HTR-8/SVneo (cell line): ENCODE results near the gene DLGAP5.

ENCODE experiments used
- DNase-seq: peaks from one replicate; pipeline ENCODE4 v3.0.0; 2011; ENCODE audit warnings: low spot score, mixed read lengths; ENCODE audit not compliant: insufficient read length
- FAIRE-seq: peaks from 2 replicates; lab custom pipeline; 2011; peaks lifted over from hg19 to GRCh38; lab: Jason Lieb, UNC

Gene DLGAP5

DNA sequence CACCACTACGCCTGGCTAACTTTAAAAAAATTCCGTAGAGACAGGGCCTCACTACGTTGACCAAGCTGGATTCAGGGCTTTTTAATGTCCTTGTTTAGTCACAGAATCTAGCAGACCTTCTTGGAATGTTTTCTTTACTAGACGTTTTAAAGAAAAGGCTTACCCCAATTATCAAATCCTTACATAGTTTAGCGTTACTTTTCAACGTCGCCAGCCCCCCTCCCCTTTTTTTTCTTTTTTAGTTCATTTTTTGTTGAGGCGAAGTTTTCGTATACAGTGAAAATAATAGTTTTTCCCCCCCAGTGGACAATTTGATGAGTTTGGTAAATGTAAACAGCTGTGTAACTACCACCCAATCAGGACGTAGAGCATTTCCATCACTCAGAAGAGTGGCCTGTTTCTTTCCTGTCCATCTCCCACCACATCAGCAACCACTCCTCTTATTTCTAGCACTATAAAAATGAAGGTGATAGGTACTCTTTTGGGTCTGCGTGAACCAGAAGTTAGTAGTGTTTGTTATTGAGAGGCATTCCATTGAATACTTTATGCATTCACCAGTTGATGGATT lies 753 bp upstream of the DLGAP5 start:
- FAIRE-seq (no peak), DNase-seq (no peak)

DNA sequence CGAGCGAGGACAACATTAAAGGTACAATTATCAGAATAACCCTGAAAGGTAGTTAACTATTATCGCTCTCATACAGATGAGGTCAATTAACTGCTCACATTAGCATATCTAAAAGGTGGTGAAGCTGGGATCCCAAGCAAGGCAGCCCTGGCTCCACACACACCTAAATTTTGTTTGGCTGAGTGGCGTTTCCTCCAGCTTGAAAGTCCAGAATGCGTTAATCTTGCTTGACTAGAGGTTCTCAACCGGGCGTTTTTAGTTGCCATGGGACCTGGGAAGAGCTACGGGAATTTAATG lies 531 bp downstream of the DLGAP5 start:
- no peak for DNase-seq
- FAIRE-seq, result no peak

DNA sequence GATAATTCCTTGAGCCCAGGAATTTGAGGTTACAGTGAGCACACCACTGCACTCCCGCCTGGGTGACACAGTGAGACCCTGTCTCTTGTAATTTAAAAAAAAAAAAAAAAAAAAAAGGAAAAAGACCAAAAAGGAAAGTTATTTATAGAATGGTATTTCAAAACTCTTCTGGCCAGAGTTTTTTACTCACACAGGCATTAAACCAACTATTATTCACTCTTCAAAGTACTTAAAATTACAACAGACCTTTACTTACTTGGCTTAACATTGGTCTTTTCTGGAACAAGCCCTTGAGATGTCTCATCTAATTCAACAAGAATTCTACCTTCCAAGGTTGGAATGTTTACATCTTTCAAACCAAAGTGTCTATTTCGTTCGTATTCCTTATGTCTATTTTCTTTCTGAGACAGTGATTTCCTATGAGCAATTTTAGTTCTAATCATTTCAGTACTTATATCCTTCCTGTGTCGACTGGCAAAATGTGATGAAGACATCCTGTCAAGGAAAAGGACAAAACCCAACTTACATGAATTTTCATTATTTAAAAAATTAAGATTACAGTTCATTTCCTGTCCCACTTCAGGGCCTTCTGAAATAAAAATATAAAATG lies 2.6 kb downstream of the DLGAP5 start:
- FAIRE-seq (no peak), DNase-seq (no peak)

DNA sequence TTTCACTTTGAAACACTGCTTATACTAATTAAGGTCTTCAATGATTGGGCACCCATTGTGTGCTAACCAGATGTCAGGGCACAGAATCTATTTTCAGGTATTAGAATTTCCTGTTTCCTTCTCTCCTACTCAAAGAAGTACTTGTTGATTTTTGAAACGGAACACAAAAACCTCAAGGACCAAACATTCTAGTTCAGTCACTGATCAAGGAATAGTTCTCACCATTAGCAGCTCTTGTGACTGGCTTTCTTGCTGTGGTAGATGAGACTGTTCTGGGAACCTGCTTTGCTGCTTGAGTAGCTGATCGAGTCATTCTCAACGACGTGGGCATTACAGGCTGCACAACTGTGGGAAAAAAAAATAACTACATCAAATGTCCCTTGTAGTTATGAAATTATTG lies 11.0 kb downstream of the DLGAP5 start:
- FAIRE-seq, result peak; percentile 84
- DNase-seq, result no peak

DNA sequence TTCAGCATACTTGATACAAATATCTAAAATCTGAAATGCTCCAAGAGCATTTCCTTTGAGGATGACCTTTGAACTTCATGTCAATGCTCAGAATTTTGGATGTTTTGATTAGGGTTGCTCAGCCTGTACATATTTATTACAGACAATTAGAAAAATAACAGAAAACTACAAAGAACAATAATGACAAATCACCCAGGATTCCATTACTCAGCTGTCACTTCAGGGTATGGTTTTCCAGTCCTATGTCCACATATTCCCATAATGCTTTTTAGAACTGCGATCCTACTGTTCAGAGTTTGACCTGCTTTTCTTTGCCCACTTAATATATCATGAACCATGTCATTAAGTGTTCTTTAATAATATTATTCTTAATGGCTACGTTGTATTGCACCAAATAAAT lies 11.4 kb downstream of the DLGAP5 start:
- FAIRE-seq (no peak), DNase-seq (no peak)

DNA sequence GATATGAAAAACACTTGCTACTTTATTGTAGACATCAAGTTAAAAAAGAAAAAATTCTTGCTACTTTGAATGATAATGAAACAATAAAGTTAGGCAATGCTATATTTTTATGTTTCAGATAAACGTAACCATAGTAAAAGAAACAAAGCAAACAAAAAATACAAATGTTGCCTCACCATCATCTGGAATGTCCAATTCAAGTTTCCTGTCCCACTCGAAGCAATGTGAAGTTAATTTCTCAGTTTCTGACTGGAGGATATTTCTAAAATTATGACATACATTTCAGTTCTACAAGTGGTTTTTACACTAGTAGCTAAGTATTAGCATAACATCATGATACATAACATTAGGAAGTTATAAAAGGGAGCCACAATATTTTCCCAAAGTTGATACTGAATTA lies 20.9 kb downstream of the DLGAP5 start:
- FAIRE-seq (peak; percentile 42), DNase-seq (no peak)

DNA sequence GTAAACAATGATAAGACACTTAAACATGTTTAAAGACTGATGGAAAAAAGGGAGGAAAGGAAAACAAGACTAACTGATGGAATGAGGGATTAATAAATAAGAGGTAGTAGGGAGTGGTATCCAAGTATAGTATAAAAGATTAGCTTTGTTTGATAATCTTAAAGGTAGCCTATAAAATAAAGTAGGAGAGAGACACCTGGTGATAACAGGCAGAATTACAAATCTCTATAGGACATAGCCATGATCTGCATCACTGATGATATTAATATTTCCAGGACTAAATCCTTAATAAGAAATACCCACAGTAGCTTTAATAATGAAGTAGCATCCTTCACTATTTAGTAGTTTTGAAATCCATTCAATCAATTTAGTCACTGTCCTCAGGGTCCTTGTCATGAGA lies 30.4 kb downstream of the DLGAP5 start:
- FAIRE-seq (no peak), DNase-seq (peak; percentile 59)

DNA sequence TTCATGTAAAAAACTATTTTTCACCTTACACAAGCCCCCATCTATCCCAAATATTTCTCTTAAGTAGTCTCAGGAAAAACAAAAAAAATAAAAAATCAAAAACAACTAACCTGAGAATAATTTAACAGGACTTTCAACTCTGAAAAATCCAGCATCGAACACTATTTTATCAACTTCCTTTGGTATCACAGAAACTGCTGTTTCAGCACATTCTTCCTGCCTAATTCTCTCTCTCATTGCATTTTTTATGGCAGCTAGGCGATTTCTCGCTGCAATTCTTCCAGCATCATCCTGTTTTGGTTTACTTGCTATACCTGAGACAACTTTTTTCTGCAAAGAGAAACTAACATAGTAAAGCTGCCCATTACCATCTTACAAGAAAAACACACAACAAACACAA lies 33.0 kb downstream of the DLGAP5 start:
- no peak for DNase-seq
- FAIRE-seq, result no peak

DNA sequence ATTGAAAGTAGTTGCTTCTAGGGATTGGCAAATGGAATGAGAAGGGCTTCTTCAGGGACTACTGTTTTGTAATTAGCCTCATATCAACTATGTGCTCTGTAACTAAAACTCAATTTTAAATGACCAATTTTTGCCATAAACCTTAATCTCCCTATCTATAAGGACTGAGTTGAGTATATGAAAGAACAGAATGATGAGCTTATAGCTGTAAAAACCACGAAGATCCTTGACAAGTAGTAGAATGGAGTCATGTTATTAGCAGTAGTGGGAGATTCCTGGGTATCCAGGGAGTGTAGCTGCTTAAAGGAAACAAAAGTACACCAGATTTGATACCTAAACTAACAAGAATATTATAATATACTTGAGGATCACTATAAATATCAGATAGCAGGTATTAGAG lies 34.3 kb downstream of the DLGAP5 start:
- no peak for DNase-seq
- FAIRE-seq, result no peak

DNA sequence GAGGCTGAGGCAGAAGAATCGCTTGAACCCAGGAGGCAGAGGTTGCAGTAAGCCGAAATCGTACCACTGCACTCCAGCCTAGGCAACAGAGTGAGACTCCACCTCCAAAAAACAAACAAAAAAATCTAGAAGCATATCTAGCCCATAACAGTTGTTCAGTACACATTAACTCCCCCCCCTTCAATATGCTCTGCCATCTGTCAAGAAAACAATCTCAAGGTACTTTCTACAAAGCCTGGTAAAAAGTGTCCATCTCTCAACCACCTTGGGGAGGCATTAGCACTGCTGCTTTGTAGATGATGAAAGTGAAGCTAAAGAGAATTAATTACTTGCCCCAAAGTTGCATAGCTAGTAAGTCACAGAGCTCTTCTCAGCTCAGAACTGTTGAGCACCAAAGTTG lies 37.4 kb downstream of the DLGAP5 start:
- FAIRE-seq (peak; percentile 69), DNase-seq (no peak)

DNA sequence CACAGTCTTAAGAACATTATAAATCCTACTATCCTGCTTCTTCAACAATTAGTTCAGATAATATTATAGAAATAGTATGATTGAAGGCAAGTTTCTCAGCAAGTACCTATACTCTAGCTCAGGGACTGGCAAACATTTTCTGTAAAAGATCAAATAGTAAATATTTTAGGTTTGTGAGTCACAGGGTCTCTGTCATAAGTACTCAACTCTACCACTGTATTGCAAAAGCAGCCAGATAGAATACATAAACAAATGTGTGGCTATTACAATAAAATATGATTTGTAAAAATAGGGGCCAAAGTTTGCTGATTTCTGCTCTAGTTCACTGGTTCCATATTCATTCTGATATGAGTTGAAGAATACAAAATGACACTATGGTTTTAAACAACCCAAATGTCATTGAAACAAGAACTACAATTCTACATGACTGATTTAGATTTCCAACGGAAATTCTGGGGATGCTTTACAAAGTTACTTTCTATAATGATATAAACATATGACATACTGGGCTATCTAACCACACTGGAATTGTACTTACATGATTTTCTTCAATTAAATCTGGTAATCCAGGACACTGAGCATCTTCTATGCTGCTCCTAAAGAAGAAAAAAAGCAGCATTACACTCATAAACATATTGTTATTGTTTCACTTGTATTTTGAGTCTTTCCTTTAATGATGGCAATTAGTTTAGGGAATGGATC lies 39.2 kb downstream of the DLGAP5 start:
- FAIRE-seq, result no peak
- no peak for DNase-seq

DNA sequence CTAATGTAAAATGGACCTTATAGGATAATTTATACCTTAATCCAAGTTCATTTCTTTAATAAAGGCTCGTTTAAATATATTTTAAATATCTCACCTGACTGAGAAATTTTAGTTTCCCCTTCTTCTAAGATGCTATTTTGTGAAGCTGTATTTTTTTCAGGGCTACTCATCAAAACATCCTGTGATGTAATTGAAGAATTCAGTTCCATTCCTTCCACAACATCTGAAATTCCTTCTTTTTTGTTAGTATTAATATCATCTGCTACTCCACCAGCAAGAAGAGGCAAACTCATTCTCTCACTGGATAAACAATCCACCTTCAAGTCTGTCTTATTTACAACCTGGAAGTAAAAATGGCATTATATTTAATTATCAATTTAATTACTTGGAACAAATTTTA lies 39.8 kb downstream of the DLGAP5 start:
- DNase-seq (no peak), FAIRE-seq (no peak)

DNA sequence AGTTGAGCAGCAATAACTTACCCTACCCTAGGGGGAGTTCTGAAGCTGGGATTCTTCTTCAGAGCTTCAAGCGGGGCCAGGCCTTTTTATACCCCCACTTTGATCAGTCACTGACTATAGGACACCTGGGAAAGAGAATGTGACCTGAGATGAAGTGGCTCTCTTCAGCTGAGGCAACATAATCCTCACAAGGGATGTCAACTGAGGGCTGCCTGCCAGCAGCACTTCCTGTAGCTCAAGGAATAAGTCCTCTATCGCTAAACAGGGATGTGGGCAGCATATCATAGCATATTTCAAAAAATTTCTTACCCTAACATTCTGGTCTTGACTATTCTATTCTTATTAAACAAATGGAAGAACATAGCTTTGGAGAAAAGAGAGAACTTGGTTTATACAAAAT lies 45.0 kb downstream of the DLGAP5 start:
- DNase-seq (no peak), FAIRE-seq (peak; percentile 80)

DNA sequence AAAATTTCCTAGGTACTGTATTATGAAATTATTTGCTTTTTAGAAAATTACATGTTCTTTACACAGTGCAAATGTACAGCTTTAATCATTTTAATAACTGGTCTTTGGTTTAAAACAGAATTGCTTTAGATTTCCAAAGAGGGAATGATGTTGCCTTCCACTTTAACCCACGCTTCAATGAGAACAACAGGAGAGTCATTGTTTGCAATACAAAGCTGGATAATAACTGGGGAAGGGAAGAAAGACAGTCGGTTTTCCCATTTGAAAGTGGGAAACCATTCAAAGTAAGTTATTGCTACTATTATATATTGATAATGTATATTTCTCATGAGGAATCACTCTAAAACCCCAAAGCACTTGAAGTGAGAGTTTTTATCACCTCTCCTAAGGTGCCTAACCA lies 48.9 kb downstream of the DLGAP5 start:
- DNase-seq (no peak), FAIRE-seq (no peak)

DNA sequence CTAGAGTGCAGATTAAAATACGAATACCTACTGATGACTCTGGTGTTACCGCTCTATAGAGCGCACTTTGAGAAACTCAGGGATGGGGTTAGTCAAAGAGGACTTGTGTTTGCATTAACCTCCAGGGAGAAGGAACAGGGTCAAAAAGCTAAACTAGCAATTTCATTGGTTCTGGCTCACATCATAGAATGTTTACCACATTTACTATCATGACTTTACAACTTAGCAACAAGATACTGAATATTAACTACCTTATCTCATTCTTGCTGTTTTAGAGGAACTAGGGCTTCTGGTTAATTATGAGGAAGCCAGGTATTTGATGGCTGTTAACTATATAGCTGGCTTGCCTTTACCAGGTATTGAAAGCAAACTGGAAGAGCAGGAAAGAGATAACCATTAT lies 49.6 kb downstream of the DLGAP5 start:
- peak; percentile 9 for FAIRE-seq
- no peak for DNase-seq

DNA sequence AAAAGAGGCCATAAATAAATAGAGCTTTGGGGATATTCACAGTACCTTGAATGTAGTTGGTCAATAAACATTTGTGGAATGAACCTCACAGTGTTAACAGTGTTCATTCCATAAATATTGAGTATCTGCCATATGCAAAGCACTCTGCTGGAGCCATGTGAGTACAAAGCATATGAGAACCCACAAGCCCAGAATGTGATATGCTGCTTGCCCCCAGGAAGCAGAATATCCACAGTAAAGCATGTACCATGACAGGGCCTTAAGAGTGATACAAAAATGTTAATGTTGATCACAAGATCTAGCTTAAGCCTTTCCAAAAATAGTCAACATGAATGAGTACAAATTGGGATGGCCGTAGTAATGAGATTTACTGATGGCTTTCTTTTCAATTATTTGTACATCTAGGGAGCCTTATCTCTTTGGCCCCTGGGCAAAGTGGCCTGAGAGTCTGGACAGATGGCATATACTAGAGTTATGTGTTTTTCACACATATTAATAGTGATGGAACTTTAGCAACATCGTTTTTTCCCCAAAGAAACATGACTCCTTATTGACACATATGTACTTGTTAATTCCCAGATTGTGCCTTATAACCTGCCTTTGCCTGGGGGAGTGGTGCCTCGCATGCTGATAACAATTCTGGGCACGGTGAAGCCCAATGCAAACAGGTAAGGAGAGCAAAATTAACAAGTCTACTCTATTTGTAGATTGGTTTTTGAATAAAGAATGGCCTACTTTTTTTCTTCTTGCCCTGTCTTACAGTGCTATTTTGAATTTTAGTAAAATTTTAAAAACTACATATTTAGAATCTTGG lies 51.5 kb downstream of the DLGAP5 start:
- DNase-seq, result no peak
- FAIRE-seq, result no peak

DNA sequence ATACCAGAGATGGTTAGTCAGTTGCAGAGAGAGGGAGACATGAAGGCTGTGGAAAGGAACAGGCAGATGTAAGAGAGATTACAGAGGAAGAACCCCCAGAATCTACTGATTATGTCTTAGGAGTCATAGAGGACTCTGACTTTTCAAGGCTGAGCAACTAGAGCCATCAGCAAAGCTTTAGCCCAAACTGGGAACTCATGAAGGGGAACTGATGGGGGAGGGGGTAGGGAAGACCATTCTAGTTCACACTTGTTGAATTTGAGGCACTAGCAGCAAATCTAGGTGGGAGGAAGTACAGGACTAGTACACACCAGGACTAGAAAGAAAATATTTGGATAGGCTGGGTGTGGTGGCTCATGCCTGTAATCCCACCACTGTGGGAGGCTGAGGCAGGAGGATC lies 52.2 kb downstream of the DLGAP5 start:
- DNase-seq, result no peak
- FAIRE-seq, result peak; percentile 63

DNA sequence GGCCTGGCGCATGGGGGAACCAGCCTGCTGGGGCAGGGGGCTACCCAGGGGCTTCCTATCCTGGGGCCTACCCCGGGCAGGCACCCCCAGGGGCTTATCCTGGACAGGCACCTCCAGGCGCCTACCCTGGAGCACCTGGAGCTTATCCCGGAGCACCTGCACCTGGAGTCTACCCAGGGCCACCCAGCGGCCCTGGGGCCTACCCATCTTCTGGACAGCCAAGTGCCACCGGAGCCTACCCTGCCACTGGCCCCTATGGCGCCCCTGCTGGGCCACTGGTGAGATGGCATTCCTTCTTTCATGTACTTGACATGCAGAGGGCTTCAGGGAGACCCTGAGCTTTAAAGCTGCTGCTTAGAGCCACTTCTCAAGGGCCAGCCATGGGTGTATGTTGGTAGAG lies 53.3 kb downstream of the DLGAP5 start:
- DNase-seq (no peak), FAIRE-seq (no peak)

DNA sequence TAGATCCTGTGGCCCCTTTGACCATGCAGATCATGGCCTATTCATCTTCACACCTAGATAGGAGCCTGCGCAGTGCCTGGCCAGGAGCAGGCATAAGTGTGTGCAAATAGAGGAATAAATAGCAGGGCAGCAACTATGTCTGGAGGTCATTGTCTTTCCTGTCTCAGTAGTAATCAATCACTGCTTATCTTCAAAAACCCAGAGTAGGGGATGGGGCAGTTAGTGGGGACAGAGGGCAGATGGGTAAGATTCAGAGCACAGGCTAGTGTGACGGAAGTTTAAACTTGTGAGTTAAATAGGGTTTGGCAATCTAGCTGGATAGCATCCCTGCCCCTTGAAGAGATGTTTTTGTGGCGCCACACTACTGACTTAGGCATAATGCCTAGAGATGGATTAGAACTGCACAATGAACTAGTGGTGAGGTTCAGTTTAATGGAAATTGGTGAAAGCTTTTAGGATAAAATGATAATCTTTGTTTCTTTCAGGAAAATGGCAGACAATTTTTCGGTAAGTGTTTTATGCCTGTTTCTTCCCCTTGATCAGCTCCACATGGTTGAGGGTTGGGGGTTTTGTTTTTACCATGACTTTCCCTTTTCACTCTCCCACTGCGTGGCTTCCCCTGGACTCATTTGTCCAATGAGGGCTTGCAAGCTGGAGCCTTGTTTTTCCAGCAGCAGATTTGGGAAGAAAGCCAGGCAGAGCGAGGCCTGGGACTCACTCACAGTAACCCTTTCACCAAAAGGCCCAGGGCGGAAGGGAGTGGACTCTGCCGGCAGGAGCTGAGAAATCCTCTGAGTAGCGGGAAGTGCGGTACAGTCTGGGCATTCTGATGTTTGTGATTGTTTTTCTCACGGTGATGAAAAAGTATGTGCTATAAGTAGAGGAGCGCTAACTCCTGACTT lies 54.2 kb downstream of the DLGAP5 start:
- FAIRE-seq, result no peak

DNA sequence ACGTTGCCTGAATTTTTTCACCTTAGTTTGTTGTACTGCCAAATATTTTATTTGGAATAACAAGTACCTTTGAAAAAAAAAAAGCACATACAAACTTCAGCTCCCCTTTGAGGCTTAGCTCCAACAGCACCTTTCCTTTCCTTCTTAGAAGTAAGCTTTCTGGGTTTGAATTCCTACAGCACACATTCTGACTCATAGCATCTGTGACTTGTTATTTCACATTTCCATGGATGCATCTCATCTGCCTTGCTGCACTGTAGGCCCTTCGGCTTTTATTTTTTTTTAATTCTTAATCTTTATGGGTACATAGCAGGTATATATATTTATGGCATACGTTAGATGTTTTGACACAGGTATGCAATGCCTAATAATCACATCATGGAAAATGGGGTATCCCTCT lies 55.1 kb downstream of the DLGAP5 start:
- FAIRE-seq, result no peak
- DNase-seq, result no peak

More for the DNA sequence above, 54.2 kb downstream of the DLGAP5 start:
- DNase-seq, result no peak
